Mesenchymal stem cell (in vitro differentiated cells and primary cell): ENCODE data around the gene PLCD1.
A peak's percentile ranks its signal among the peaks of the same experiment; 100 is the strongest.

ENCODE experiments used
- DNase-seq: peaks from one replicate; pipeline ENCODE4 v3.0.0-alpha.2; 2013
- H2AFZ ChIP-seq: one replicate; pipeline ENCODE4 v1.6.1; 2013; ENCODE audit warnings: low read depth, mild to moderate bottlenecking, control low read depth, inconsistent platforms, low read length, moderate library complexity
- H2AK5ac ChIP-seq: 2 replicates; pipeline ENCODE4 v1.6.1; 2013; ENCODE audit warnings: low read length, moderate library complexity, mild to moderate bottlenecking, inconsistent platforms; ENCODE audit not compliant: severe bottlenecking
- H2BK120ac ChIP-seq: one replicate; pipeline ENCODE4 v1.6.1; 2013; ENCODE audit warnings: low read depth, mild to moderate bottlenecking, inconsistent platforms, low read length, moderate library complexity
- H2BK12ac ChIP-seq, 2 experiments: one replicate each; pipeline ENCODE4 v1.6.1; 2013; ENCODE audit warnings: inconsistent platforms in 2 of 2, low read length in 2 of 2, mild to moderate bottlenecking in 2 of 2, moderate library complexity in 2 of 2, control low read depth in 1 of 2
- H2BK15ac ChIP-seq: one replicate; pipeline ENCODE4 v1.6.1; 2013; ENCODE audit warnings: mild to moderate bottlenecking, low read depth, inconsistent platforms; ENCODE audit not compliant: poor library complexity, severe bottlenecking
- H2BK5ac ChIP-seq: 2 replicates; pipeline ENCODE4 v1.6.1; 2013; ENCODE audit warnings: low read depth, mild to moderate bottlenecking, low read length, control low read depth, inconsistent platforms; ENCODE audit not compliant: poor library complexity, severe bottlenecking
- H3K14ac ChIP-seq, 2 experiments: one replicate each; pipeline ENCODE4 v1.6.1; 2013; ENCODE audit warnings: inconsistent platforms in 2 of 2, low read length in 2 of 2, control low read depth in 1 of 2, mild to moderate bottlenecking in 1 of 2, moderate library complexity in 1 of 2
- H3K18ac ChIP-seq, 2 experiments: one replicate each; pipeline ENCODE4 v1.6.1; 2013; ENCODE audit warnings: inconsistent platforms in 2 of 2, low read length in 2 of 2, control low read depth in 1 of 2, low read depth in 1 of 2, mild to moderate bottlenecking in 1 of 2
- H3K23ac ChIP-seq, 2 experiments: one replicate each; pipeline ENCODE4 v1.6.1; 2013; ENCODE audit warnings: inconsistent platforms in 2 of 2, low read length in 2 of 2, mild to moderate bottlenecking in 2 of 2, moderate library complexity in 2 of 2, control low read depth in 1 of 2
- H3K27ac ChIP-seq: 2 replicates; pipeline ENCODE4 v1.5.1; 2013; ENCODE audit warnings: mild to moderate bottlenecking, moderate library complexity, low read length, control low read depth, inconsistent platforms; ENCODE audit not compliant: poor library complexity, severe bottlenecking
- H3K27me3 ChIP-seq, 2 experiments: 2 replicates each; pipeline versions ENCODE4 v1.6.1 to v1.7.0; 2013; ENCODE audit warnings: low read length in 2 of 2, mild to moderate bottlenecking in 2 of 2, moderate library complexity in 2 of 2, control low read depth in 1 of 2, inconsistent platforms in 1 of 2; ENCODE audit not compliant: control insufficient read depth in 1 of 2, insufficient read depth in 1 of 2
- H3K36me3 ChIP-seq, 2 experiments: 2 replicates each; pipeline versions ENCODE4 v1.6.1 to v1.7.0; 2013; ENCODE audit warnings: low read length in 2 of 2, control low read depth in 1 of 2, inconsistent platforms in 1 of 2, low read depth in 1 of 2, mild to moderate bottlenecking in 1 of 2; ENCODE audit not compliant: insufficient read depth in 2 of 2, control insufficient read depth in 1 of 2
- H3K4ac ChIP-seq, 2 experiments: one replicate each; pipeline ENCODE4 v1.6.1; 2013; ENCODE audit warnings: inconsistent platforms in 2 of 2, low read length in 2 of 2, mild to moderate bottlenecking in 2 of 2, moderate library complexity in 2 of 2, control low read depth in 1 of 2, low read depth in 1 of 2
- H3K4me1 ChIP-seq: 2 replicates; pipeline ENCODE4 v1.6.1; 2013; ENCODE audit warnings: low read depth, low read length, control low read depth; ENCODE audit not compliant: control insufficient read depth, insufficient read depth
- H3K4me2 ChIP-seq: 2 replicates; pipeline ENCODE4 v1.6.1; 2013; ENCODE audit warnings: low read length, mild to moderate bottlenecking, inconsistent platforms; ENCODE audit not compliant: poor library complexity, severe bottlenecking
- H3K4me3 ChIP-seq, 2 experiments: 2 replicates each; pipeline versions ENCODE4 v1.5.1 to v1.7.0; 2013; ENCODE audit warnings: low read length in 2 of 2, mild to moderate bottlenecking in 2 of 2, control low read depth in 1 of 2, low read depth in 1 of 2; ENCODE audit not compliant: insufficient read depth in 1 of 2
- H3K79me1 ChIP-seq: replicated peaks from 2 replicates; pipeline ENCODE4 v1.6.1; 2013; ENCODE audit warnings: mild to moderate bottlenecking, control low read depth, low read length, inconsistent platforms; ENCODE audit not compliant: poor library complexity, severe bottlenecking
- H3K9ac ChIP-seq: 2 replicates; pipeline ENCODE4 v1.7.0; 2013; ENCODE audit warnings: mild to moderate bottlenecking, low read length, moderate library complexity
- H3K9me3 ChIP-seq: 2 replicates; pipeline ENCODE4 v1.7.0; 2013; ENCODE audit warnings: mild to moderate bottlenecking, low read length; ENCODE audit not compliant: control insufficient read depth
- H4K8ac ChIP-seq: one replicate; pipeline ENCODE4 v1.6.1; 2013; ENCODE audit warnings: inconsistent platforms, mild to moderate bottlenecking, low read length, moderate library complexity
- H4K91ac ChIP-seq: one replicate; pipeline ENCODE4 v1.6.1; 2013; ENCODE audit warnings: mild to moderate bottlenecking, low read length, inconsistent platforms
- WGBS: methylation state at CpG from one replicate; pipeline ENCODE4 v1.1.7; 2013; ENCODE audit warnings: mixed read lengths; 5-methylcytosine and 5-hydroxymethylcytosine counted together

PLCD1 gene

GRCh38 chr3:38043486-38043885 lies 14.0 kb upstream of the PLCD1 start:
- H4K91ac ChIP-seq: no peak overlapping the region
- H3K79me1 ChIP-seq: no peaks in the 10 kb centered on the region
- H2BK120ac ChIP-seq: no peak overlapping the region
- H3K4me1 ChIP-seq: peaks cover 8% of the 10 kb centered on the region
- H2BK12ac ChIP-seq: no peak overlapping the region
- no peak overlapping the region for H3K14ac ChIP-seq
- no peak overlapping the region for H3K23ac ChIP-seq
- H4K8ac ChIP-seq: no peak overlapping the region
- H3K27me3 ChIP-seq: peaks cover 22 to 31% of the 10 kb centered on the region in 2 experiments
- H2AK5ac ChIP-seq: no peak overlapping the region
- DNase-seq: no peak
- H3K27ac ChIP-seq: no peak overlapping the region
- 89% methylated on average over 4 of the region's 4 CpGs for WGBS
- H3K4me2 ChIP-seq: no peak overlapping the region
- no peak overlapping the region for H3K18ac ChIP-seq
- H3K9me3 ChIP-seq: no peaks in the 10 kb centered on the region
- no peak overlapping the region for H2AFZ ChIP-seq
- H3K36me3 ChIP-seq: no peaks in the 10 kb centered on the region
- H3K4me3 ChIP-seq: no peak overlapping the region
- no peak overlapping the region for H2BK15ac ChIP-seq
- no peak overlapping the region for H3K4ac ChIP-seq
- no peak overlapping the region for H3K9ac ChIP-seq
- H2BK5ac ChIP-seq: no peak overlapping the region

DNA sequence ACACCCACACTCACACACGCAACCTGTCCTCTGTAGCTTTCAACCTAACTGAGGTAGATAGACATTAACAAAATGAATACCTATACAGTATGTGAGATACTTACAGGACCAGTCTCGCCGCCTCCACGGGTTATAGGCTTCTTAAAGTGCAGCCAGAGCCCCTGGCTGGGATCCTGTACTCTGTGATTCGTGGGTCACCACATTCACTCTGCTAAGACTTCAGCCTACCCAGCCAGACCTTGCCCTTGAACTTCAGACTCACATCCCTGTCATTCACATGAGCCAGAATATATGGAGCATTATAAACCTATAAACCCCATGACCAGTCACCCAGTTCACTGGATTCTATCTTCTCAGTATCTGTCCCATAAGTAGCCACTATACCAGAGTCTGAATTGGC lies 11.0 kb upstream of the PLCD1 start:
- no peaks in the 10 kb centered on the region for H3K79me1 ChIP-seq
- H2BK120ac ChIP-seq: no peak overlapping the region
- no peak overlapping the region for H3K9ac ChIP-seq
- H2BK12ac ChIP-seq: no peak overlapping the region
- H3K4me3 ChIP-seq: no peak overlapping the region
- no peak for DNase-seq
- H3K23ac ChIP-seq: no peak overlapping the region
- no peak overlapping the region for H3K4me2 ChIP-seq
- WGBS: 86% methylated on average over 4 of the region's 5 CpGs
- no peaks in the 10 kb centered on the region for H3K9me3 ChIP-seq
- no peak overlapping the region for H4K91ac ChIP-seq
- H2BK5ac ChIP-seq: no peak overlapping the region
- H2BK15ac ChIP-seq: no peak overlapping the region
- H3K4me1 ChIP-seq: peaks cover 8% of the 10 kb centered on the region
- H2AK5ac ChIP-seq: no peak overlapping the region
- H3K14ac ChIP-seq: no peak overlapping the region
- H3K27me3 ChIP-seq: peaks cover 14 to 17% of the 10 kb centered on the region in 2 experiments
- no peak overlapping the region for H3K4ac ChIP-seq
- no peak overlapping the region for H3K27ac ChIP-seq
- H3K36me3 ChIP-seq: no peaks in the 10 kb centered on the region
- no peak overlapping the region for H3K18ac ChIP-seq
- H4K8ac ChIP-seq: no peak overlapping the region
- H2AFZ ChIP-seq: no peak overlapping the region

DNA sequence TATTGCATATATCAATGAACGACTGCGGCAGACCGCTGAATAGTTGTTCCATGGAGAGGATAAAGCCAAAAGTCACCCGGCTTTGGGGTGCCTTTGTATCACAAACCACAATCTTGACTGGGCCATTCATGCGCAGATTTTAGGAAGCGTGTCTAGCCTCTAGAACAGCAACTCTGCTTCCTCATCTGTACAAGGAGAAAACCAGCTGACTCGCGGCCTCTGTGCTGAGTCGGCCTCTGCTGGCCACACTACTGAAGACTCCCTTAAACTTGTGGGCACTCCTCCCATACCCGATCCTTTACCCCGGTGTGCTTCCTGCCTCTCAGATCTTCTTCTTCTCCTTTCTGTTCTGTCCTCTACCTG lies 10.4 kb upstream of the PLCD1 start:
- Histone ChIP-seq H3K27me3 (peaks cover 9 to 12% of the 10 kb centered on the region in 2 experiments), H2BK5ac (no peak overlapping the region), H3K18ac (no peak overlapping the region), H3K4ac (no peak overlapping the region), H2AK5ac (no peak overlapping the region), H4K8ac (no peak overlapping the region), H3K4me2 (peak overlapping the region; percentile 94), H3K79me1 (no peaks in the 10 kb centered on the region), H4K91ac (no peak overlapping the region), H3K4me1 (peaks cover 8% of the 10 kb centered on the region), H3K9me3 (no peaks in the 10 kb centered on the region), H3K23ac (no peak overlapping the region), H2BK120ac (no peak overlapping the region), H3K27ac (no peak overlapping the region), H2BK15ac (no peak overlapping the region), H2AFZ (no peak overlapping the region), H3K4me3 (peak overlapping the region in 1 of 2 experiments; percentile 70), H3K36me3 (no peaks in the 10 kb centered on the region), H2BK12ac (no peak overlapping the region), H3K9ac (peak overlapping the region; percentile 65), H3K14ac (no peak overlapping the region)
- 59% methylated on average over 11 of the region's 11 CpGs for WGBS
- DNase-seq: peak; percentile 17

GRCh38 chr3:38039101-38039898 lies 9.9 kb upstream of the PLCD1 start, which contains the start of gene DLEC1:
TSS of gene DLEC1 (plus strand) at chr3:38039208. CDS start at chr3:38039226, 18 bp downstream.
- no peaks in the 10 kb centered on the region for H3K36me3 ChIP-seq
- H3K18ac ChIP-seq: peak within 1 kb of the TSS; percentile 37 to 75
- no peaks in the 10 kb centered on the region for H3K79me1 ChIP-seq
- no peaks in the 10 kb centered on the region for H3K9me3 ChIP-seq
- no peak within 1 kb of the TSS for H2BK15ac ChIP-seq
- H3K9ac ChIP-seq: peak within 1 kb of the TSS; percentile 65
- H3K23ac ChIP-seq: no peak within 1 kb of the TSS
- H3K4me1 ChIP-seq: peaks cover 8% of the 10 kb centered on the region
- H3K4me3 ChIP-seq: peak within 1 kb of the TSS; percentile 53 to 70
- H2BK12ac ChIP-seq: peak within 1 kb of the TSS in 1 of 2 experiments; percentile 11
- peaks cover 4 to 8% of the 10 kb centered on the region in 2 experiments for H3K27me3 ChIP-seq
- H4K8ac ChIP-seq: peak within 1 kb of the TSS; percentile 93
- H3K4me2 ChIP-seq: peak within 1 kb of the TSS; percentile 94
- DNase-seq: peak; percentile 69
- no peak within 1 kb of the TSS for H3K4ac ChIP-seq
- WGBS: 8% methylated on average over 67 of the region's 67 CpGs
- H4K91ac ChIP-seq: peak within 1 kb of the TSS; percentile 4
- peak within 1 kb of the TSS in 1 of 2 experiments; percentile 41 for H3K14ac ChIP-seq
- H3K27ac ChIP-seq: no peak within 1 kb of the TSS
- no peak within 1 kb of the TSS for H2BK5ac ChIP-seq
- no peak within 1 kb of the TSS for H2BK120ac ChIP-seq
- H2AFZ ChIP-seq: peak within 1 kb of the TSS; percentile 85
- no peak within 1 kb of the TSS for H2AK5ac ChIP-seq
